ENCODE results near the gene CCRL2.
"Not testable (repeated sequence)": the region's sequence is repeated elsewhere in the genome, so short reads cannot be mapped to it uniquely, and the experiment has no call there.

The CCRL2 gene

GRCh38 chr3:46431905-46432304, 24.8 kb downstream of the CCRL2 start:
- not testable (repeated sequence) for DNase-seq

- not testable (repeated sequence) for DNase-seq
Measured at GRCh38 chr3:46433118-46433517, 26.1 kb downstream of the CCRL2 start.

- no peak for DNase-seq
Measured at GRCh38 chr3:46433841-46434240, 26.8 kb downstream of the CCRL2 start.

- no peak for DNase-seq
Measured at GRCh38 chr3:46435081-46435726, 28.1 kb downstream of the CCRL2 start.

GRCh38 chr3:46438831-46439230, 31.8 kb downstream of the CCRL2 start:
- DNase-seq = no peak

GRCh38 chr3:46440531-46441294, 33.7 kb downstream of the CCRL2 start:
- no peak for DNase-seq

- no peak for DNase-seq
Measured at GRCh38 chr3:46442576-46443530, 35.8 kb downstream of the CCRL2 start.

- no peak for DNase-seq
Measured at GRCh38 chr3:46447228-46447985, 40.3 kb downstream of the CCRL2 start.

- DNase-seq = no peak
Measured at GRCh38 chr3:46448721-46449120, 41.7 kb downstream of the CCRL2 start.

- DNase-seq = no peak
Measured at GRCh38 chr3:46449755-46450552, 42.9 kb downstream of the CCRL2 start.

GRCh38 chr3:46453526-46454208, 46.6 kb downstream of the CCRL2 start:
- no peak for DNase-seq

GRCh38 chr3:46454209-46454595, 47.1 kb downstream of the CCRL2 start:
- no peak for DNase-seq

- DNase-seq = no peak
Measured at GRCh38 chr3:46454606-46455005, 47.5 kb downstream of the CCRL2 start.

- no peak for DNase-seq
Measured at GRCh38 chr3:46455231-46456115, 48.4 kb downstream of the CCRL2 start.

GRCh38 chr3:46456118-46456517, 49.1 kb downstream of the CCRL2 start:
- no peak for DNase-seq

Measured in NCI-H187 (cell line).